ENCODE results near the gene ARVCF. TPM values are rescaled to one million over a fixed set of nuclear protein-coding genes. Genes with fewer than 3 reads are reported as not detected.
A peak's percentile ranks its signal among the peaks of the same experiment; 100 is the strongest.

The ARVCF gene
- total and polyA plus RNA-seq, 7 donors: 3.6 to 28.0 (median 8.7) TPM

DNA sequence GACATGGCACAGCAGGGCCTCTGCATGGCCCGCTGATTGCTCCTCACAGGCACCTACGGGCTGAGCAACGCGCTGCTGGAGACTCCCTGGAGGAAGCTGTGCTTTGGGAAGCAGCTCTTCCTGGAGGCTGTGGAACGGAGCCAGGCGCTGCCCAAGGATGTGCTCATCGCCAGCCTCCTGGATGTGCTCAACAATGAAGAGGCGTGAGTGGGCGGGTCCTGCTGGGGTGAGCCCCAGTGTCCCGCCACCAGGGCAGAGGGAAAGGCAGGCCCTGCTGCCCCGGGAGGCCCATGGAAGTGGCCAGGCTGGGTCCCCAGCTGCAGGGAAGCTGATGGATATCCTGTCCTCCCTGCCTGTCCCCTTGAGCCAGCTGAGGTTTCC, 44.8 kb upstream of the ARVCF start:
- H3K36me3 ChIP-seq (ENCODE audit: insufficient read depth in 1 of 2, low read depth in 1 of 2): peaks cover 0 to 68% of the 10 kb centered on the region in 2 donors
- no peak overlapping the region for H3K4me3 ChIP-seq
- intact Hi-C loops (cut with DNase I): no loop called here
- H3K27me3 ChIP-seq (ENCODE audit: insufficient read depth in 3 of 3, low read length in 2 of 3): no peaks in the 10 kb centered on the region
- TF ChIP-seq, protein P1, sequence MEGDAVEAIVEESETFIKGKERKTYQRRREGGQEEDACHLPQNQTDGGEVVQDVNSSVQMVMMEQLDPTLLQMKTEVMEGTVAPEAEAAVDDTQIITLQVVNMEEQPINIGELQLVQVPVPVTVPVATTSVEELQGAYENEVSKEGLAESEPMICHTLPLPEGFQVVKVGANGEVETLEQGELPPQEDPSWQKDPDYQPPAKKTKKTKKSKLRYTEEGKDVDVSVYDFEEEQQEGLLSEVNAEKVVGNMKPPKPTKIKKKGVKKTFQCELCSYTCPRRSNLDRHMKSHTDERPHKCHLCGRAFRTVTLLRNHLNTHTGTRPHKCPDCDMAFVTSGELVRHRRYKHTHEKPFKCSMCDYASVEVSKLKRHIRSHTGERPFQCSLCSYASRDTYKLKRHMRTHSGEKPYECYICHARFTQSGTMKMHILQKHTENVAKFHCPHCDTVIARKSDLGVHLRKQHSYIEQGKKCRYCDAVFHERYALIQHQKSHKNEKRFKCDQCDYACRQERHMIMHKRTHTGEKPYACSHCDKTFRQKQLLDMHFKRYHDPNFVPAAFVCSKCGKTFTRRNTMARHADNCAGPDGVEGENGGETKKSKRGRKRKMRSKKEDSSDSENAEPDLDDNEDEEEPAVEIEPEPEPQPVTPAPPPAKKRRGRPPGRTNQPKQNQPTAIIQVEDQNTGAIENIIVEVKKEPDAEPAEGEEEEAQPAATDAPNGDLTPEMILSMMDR (IDR thresholded peaks at IDR 0.05): no peak
- H3K9me3 ChIP-seq: no peaks in the 10 kb centered on the region
- DNase-seq (no peak), ATAC-seq (peak in 1 of 4 donors; percentile 4)
- H3K4me1 ChIP-seq: peaks cover 10% of the 10 kb centered on the region
- WGBS, 3 donors: 51 to 75% (median 62%) methylated on average over 10 to 11 of the region's 11 CpGs
- H3K27ac ChIP-seq: no peak overlapping the region

- Histone ChIP-seq H3K9me3 (no peaks in the 10 kb centered on the region), H3K36me3 (ENCODE audit: insufficient read depth in 1 of 2, low read depth in 1 of 2) (peaks cover 0 to 70% of the 10 kb centered on the region in 2 donors), H3K4me1 (peaks cover 10% of the 10 kb centered on the region), H3K27ac (no peak overlapping the region), H3K4me3 (no peak overlapping the region), H3K27me3 (ENCODE audit: insufficient read depth in 3 of 3, low read length in 2 of 3) (no peaks in the 10 kb centered on the region)
- TF ChIP-seq, protein P1 (IDR thresholded peaks at IDR 0.05): no peak
- no peak for ATAC-seq
- intact Hi-C loops (cut with DNase I): no loop called here
- no peak for DNase-seq
- 78 to 81% (median 78%) methylated on average over 10 of the region's 10 CpGs for WGBS, 3 donors
Observed at GRCh38 chr22:20060700-20061480, 44.3 kb upstream of the ARVCF start.

- intact Hi-C loops (cut with DNase I): no loop called here
- H3K4me3 ChIP-seq: no peak overlapping the region
- ATAC-seq: no peak
- H3K36me3 ChIP-seq (ENCODE audit: insufficient read depth in 1 of 2, low read depth in 1 of 2): peaks cover 0 to 72% of the 10 kb centered on the region in 2 donors
- no peaks in the 10 kb centered on the region for H3K9me3 ChIP-seq
- WGBS, 3 donors: 84 to 87% (median 86%) methylated on average over 10 of the region's 10 CpGs
- TF ChIP-seq, protein P1 (IDR thresholded peaks at IDR 0.05): no peak
- DNase-seq: no peak
- H3K27me3 ChIP-seq (ENCODE audit: insufficient read depth in 3 of 3, low read length in 2 of 3): no peaks in the 10 kb centered on the region
- H3K27ac ChIP-seq: no peak overlapping the region
- peaks cover 10% of the 10 kb centered on the region for H3K4me1 ChIP-seq
Observed at GRCh38 chr22:20058989-20059770, 42.6 kb upstream of the ARVCF start.

DNA sequence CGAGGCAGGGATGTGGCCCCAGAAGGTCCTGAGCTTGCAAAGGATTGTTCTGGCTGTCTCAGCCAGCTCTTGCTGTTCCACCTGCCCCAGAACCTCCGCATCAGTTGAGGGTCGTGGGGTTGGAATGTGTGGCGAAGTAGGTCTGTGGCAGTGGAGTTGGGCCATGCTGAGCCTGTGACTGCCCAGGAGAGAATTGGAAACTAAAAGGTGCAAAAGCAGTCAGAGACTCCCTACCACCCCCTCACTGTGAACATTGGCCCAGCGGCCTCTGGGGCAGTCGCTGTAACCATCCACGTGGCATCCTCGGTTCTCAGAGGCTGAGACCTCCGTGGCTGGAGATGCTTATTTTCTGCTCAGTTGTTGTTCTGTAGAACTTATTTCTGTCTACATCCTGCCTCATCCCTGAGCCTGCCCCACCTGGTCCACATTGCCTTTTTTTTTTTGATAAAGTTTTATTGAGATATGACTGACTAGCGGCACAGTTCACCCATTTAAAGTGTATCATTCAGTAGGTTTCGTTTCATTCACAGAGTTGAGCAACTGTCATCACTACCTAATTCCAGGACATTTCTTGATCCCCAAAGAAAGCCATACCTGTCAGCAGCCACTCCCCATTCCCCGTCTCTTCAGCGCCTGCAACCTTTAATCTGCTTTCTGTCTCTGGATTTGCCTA, 41.1 kb upstream of the ARVCF start:
- no peak overlapping the region for H3K27ac ChIP-seq
- TF ChIP-seq, protein P1 (IDR thresholded peaks at IDR 0.05): no peak
- DNase-seq (no peak), ATAC-seq (no peak)
- H3K27me3 ChIP-seq (ENCODE audit: insufficient read depth in 3 of 3, low read length in 2 of 3): no peaks in the 10 kb centered on the region
- intact Hi-C loops (cut with DNase I): no loop called here
- no peaks in the 10 kb centered on the region for H3K9me3 ChIP-seq
- peaks cover 3% of the 10 kb centered on the region for H3K4me1 ChIP-seq
- H3K4me3 ChIP-seq: no peak overlapping the region
- peaks cover 0 to 83% of the 10 kb centered on the region in 2 donors for H3K36me3 ChIP-seq (ENCODE audit: insufficient read depth in 1 of 2, low read depth in 1 of 2)
- 93 to 94% (median 94%) methylated on average over 13 of the region's 13 CpGs for WGBS, 3 donors

Measured in psoas muscle (tissue), 8 donors.